ENCODE data around the gene A1BG. TPM values are rescaled to one million over a fixed set of nuclear protein-coding genes. Genes with fewer than 3 reads are reported as not detected.
"Not testable (repeated sequence)": the region's sequence is repeated elsewhere in the genome, so short reads cannot be mapped to it uniquely, and the experiment has no call there.

Gene A1BG
- total RNA-seq, 1 donor from 2014 or later: 6.2 TPM

GRCh38 chr19:58336820-58337219 lies 16.5 kb downstream of the A1BG start:
- no peak for DNase-seq (ENCODE audit: low read depth)

- DNase-seq (ENCODE audit: low read depth): no peak
These were observed 17.1 kb downstream of the A1BG start for GRCh38 chr19:58336216-58336615.

- no peak for DNase-seq (ENCODE audit: low read depth)
These were observed 17.7 kb downstream of the A1BG start for GRCh38 chr19:58335630-58336029.

- DNase-seq (ENCODE audit: low read depth): no peak
These were observed 18.5 kb downstream of the A1BG start for GRCh38 chr19:58334691-58335249.

GRCh38 chr19:58332697-58333096 lies 20.6 kb downstream of the A1BG start:
- no peak for DNase-seq (ENCODE audit: low read depth)

- DNase-seq (ENCODE audit: low read depth): peak; percentile 54
These were observed 22.8 kb downstream of the A1BG start for GRCh38 chr19:58330458-58330857.

- no peak for DNase-seq (ENCODE audit: low read depth)
These were observed 24.3 kb downstream of the A1BG start for GRCh38 chr19:58328999-58329398.

GRCh38 chr19:58326914-58327726 lies 26.2 kb downstream of the A1BG start, which contains the start of gene ZSCAN22:
TSS of gene ZSCAN22 (plus strand) at chr19:58326994. CDS start at chr19:58334803, 7,809 bp downstream.
- DNase-seq (ENCODE audit: low read depth): peak; percentile 90

- no peak for DNase-seq (ENCODE audit: low read depth)
These were observed 26.8 kb downstream of the A1BG start for GRCh38 chr19:58326501-58326913.

GRCh38 chr19:58325311-58326022 lies 27.8 kb downstream of the A1BG start:
- DNase-seq (ENCODE audit: low read depth): no peak

GRCh38 chr19:58319241-58319640 lies 34.1 kb downstream of the A1BG start:
- no peak for DNase-seq (ENCODE audit: low read depth)

- DNase-seq (ENCODE audit: low read depth): no peak
These were observed 35.0 kb downstream of the A1BG start for GRCh38 chr19:58318297-58318696.

GRCh38 chr19:58317476-58318072 lies 35.7 kb downstream of the A1BG start:
- peak; percentile 39 for DNase-seq (ENCODE audit: low read depth)

GRCh38 chr19:58315580-58315979 lies 37.7 kb downstream of the A1BG start:
- no peak for DNase-seq (ENCODE audit: low read depth)

GRCh38 chr19:58311345-58311865 lies 41.9 kb downstream of the A1BG start:
- DNase-seq (ENCODE audit: low read depth): no peak

GRCh38 chr19:58310685-58311084 lies 42.6 kb downstream of the A1BG start:
- not testable (repeated sequence) for DNase-seq (ENCODE audit: low read depth)

- no peak for DNase-seq (ENCODE audit: low read depth)
These were observed 45.6 kb downstream of the A1BG start for GRCh38 chr19:58307736-58308135.

GRCh38 chr19:58305932-58306323 lies 47.4 kb downstream of the A1BG start:
- no peak for DNase-seq (ENCODE audit: low read depth)

GRCh38 chr19:58305065-58305931 lies 48.0 kb downstream of the A1BG start, which contains the start of gene ERVK3-1:
TSS of gene ERVK3-1 (plus strand) at chr19:58305377. CDS start at chr19:58312169, 6,792 bp downstream.
- peak; percentile 94 for DNase-seq (ENCODE audit: low read depth)

GRCh38 chr19:58304748-58305064 lies 48.6 kb downstream of the A1BG start:
- DNase-seq (ENCODE audit: low read depth): no peak

GRCh38 chr19:58304255-58304654 lies 49.0 kb downstream of the A1BG start:
- DNase-seq (ENCODE audit: low read depth): no peak
